GM19238 (cell line): ENCODE data around the gene ZNF841.
"Not testable (repeated sequence)": the region's sequence is repeated elsewhere in the genome, so short reads cannot be mapped to it uniquely, and the experiment has no call there.

Experiments
- DNase-seq: peaks from one replicate; pipeline ENCODE4 v3.0.0; 2011; ENCODE audit warnings: low spot score; ENCODE audit not compliant: insufficient read length

ZNF841 gene

GRCh38 chr19:52069653-52070052 is 25.9 kb downstream of the ZNF841 start:
- DNase-seq: no peak

DNA sequence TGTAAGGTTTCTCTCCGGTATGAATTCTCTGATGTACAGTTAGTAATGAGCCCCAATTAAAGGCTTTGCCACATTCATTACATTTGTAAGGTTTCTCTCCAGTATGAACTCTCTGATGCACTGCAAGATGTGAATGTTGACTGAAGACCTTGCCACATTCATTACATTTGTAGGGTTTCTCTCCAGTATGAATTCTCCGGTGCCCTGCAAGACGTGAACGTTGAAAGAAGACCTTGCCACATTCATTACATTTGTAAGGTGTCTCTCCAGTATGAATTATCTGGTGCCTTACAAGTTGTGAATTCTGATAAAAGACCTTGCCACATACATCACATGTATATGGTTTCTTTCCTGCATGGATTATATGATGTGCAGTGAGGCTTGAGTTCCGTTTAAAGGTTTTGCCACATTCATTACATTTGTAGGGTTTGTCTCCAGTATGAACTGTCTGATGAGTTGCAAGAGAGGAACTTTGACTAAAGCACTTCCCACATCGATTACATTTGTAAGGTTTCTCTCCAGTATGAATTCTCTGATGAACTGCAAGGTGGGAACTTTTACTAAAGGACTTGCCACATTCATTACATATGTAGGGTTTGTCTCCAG is 29.2 kb downstream of the ZNF841 start:
- no peak for DNase-seq

- DNase-seq: no peak
Measured at GRCh38 chr19:52065399-52065798, 30.2 kb downstream of the ZNF841 start.

DNA sequence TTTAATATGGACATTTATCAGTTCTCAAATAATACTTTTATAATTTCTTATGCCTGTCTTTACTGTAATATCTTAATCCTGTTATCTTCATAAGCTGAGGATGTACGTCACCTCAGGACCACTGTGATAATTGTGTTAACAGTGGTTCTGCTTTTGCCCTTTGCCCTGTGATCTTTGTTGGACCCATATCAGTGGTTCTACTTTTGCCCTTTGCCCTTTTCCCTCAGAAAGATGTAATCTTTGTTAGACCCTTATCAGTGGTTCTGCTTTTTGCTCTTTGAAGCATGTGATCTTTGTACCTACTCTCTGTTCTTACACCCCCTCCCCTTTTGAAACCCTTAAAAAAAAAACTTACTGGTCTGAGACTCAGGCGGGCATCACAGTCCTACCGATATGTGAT is 39.1 kb downstream of the ZNF841 start:
- not testable (repeated sequence) for DNase-seq

- DNase-seq: not testable (repeated sequence)
Measured at GRCh38 chr19:52051736-52052135, 43.8 kb downstream of the ZNF841 start.

DNA sequence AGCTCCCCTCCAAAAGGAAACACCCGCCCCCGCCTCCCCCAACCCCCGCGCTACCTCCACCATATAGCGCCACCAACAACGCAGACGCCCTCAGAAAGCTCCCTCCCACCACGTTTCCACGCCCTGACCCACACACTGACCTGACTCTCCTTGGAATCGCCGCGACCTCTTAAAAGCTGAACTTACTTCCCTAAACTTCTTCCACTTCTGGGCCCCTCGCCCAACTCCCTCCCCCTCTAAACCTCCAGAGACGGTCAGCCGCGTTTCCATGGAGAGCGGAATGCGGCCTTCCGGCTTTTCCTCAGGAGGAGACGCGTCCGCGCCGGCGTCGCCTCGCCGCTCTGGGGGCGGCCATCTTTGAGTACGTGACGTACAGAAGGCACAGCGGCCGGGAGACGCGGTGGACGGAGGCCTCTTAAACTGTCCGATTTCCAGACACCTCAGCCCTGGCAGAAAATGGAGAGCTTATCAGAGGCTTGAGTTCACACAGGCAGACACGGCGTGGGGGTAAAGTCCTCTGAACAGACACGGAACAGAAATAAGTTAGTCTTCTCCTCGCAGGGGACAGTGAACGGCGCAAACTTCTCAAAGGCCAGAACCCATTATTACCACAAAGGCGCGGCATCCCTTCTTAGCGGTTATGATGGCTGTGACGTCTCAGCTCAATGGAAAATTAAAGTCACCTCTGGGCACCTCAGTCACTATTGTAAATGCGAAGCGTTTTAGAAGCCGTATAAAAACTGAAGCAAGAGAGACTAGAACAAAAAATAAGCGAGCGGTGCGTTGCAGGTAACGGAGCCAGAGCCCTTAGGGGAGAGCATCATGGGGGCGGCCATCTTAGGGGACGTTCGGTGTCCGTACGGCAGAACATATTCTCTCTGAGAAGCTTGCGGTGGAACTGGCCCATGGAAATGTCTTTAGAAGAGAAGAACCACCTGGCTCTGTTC is 46.7 kb downstream of the ZNF841 start, which contains the start of gene ZNF432:
Gene ZNF432, minus strand, starts transcription at position 284 of the 947 bp plus-strand sequence. CDS start 1,970 bp downstream, outside the sequence.
- peak; percentile 51 for DNase-seq

GRCh38 chr19:52039169-52039568 is 56.4 kb downstream of the ZNF841 start:
- no peak for DNase-seq

- DNase-seq: no peak
Measured at GRCh38 chr19:52034051-52034728, 61.4 kb downstream of the ZNF841 start.

DNA sequence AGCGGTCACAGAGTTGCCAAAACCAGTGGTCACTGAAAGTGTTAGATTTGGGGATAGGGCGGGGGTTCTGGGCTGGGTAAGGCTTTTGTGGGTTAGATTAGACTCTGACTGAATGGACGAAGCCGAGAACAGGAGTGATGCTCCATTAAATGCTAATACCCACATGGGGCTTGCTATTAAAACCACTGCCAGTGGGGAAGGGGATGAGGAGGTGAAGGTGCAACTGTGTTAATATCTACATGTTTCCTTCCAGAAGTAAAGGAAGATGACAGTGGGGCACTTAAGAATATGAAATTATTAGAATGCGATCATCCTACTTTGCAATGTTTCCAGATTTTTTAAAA is 66.8 kb downstream of the ZNF841 start:
- DNase-seq: no peak

- DNase-seq: peak; percentile 84
Measured at GRCh38 chr19:52028027-52028779, 67.4 kb downstream of the ZNF841 start, which contains the start of gene ZNF614. Gene ZNF614, minus strand, starts transcription at chr19:52028379. Its CDS starts 2,634 bp downstream, at chr19:52025745.

GRCh38 chr19:52026255-52026990 is 69.1 kb downstream of the ZNF841 start:
- not testable (repeated sequence) for DNase-seq

DNA sequence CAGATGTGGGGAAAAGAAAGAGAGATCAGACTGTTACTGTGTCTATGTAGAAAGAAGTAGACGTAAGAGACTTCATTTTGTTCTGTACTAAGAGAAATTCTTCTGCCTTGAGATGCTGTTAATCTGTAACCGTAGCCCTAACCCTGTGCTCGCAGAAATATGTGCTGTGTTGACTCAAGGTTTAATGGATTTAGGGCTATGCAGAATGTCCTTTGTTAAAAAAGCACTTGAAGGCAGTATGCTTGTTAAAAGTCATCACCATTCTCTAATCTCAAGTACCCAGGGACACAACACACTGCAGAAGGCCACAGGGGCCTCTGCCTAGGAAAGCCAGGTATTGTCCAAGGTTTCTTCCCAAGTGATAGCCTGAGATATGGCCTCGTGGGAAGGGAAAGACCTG is 71.1 kb downstream of the ZNF841 start:
- not testable (repeated sequence) for DNase-seq

- no peak for DNase-seq
Measured at GRCh38 chr19:52022193-52022592, 73.4 kb downstream of the ZNF841 start.

- no peak for DNase-seq
Measured at GRCh38 chr19:52020506-52020905, 75.1 kb downstream of the ZNF841 start.
